Measurements from ENCODE around the gene NUP188. TPM values are rescaled to one million over a fixed set of nuclear protein-coding genes. Genes with fewer than 3 reads are reported as not detected.

Gene NUP188
- polyA plus RNA-seq, 4 donors: 35.2 to 60.5 (median 47.4) TPM

DNA sequence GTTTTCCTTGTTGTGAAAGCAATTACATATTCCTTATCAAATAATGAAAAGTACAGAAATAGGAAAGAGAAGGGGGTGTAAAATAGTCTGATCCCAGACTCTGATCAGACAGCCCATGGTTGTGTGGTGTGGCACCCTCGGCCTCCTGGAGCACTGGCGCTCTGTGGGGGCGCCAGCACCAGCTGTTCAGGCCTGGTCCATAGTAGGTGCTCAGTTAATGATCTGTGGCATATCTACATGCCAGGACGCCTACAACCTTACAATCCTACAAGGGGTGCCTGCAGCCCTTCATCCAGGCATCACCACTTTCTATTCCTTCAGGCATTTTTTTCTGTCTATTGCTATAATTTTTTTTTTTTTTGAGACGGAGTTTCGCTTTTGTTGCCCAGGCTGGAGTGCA is 105.5 kb downstream of the NUP188 start:
- DNase-seq (ENCODE audit: low read depth in 4 of 4, low spot score in 2 of 4): no peak

GRCh38 chr9:129054163-129054851 is 106.8 kb downstream of the NUP188 start:
- DNase-seq (ENCODE audit: low read depth in 4 of 4, low spot score in 2 of 4): no peak

Other genes starting within 250 kb of the NUP188 start
- gene PKN3, start 245.2 kb upstream of the NUP188 start, polyA plus RNA-seq (ENCODE audit: insufficient read length in 4 of 4): 10 to 100 TPM in 3 of 4 donors, 1 to 10 TPM in 1; 6.9 to 15.6 (median 12.5) TPM
- 10 to 100 TPM; 15.6 to 26.2 (median 20.7) TPM for gene ZDHHC12, start 223.6 kb upstream of the NUP188 start, polyA plus RNA-seq (ENCODE audit: insufficient read length in 4 of 4)
- 10 to 100 TPM; 33.5 to 43.9 (median 37.0) TPM for gene ZER1, start 175.8 kb upstream of the NUP188 start, polyA plus RNA-seq (ENCODE audit: insufficient read length in 4 of 4)
- 10 to 100 TPM; 35.4 to 41.7 (median 37.4) TPM for gene TBC1D13, start 160.4 kb upstream of the NUP188 start, polyA plus RNA-seq (ENCODE audit: insufficient read length in 4 of 4)
- 10 to 100 TPM in 2 of 4 donors, 1 to 10 TPM in 2; 6.8 to 16.4 (median 12.6) TPM for gene ENDOG, start 129.2 kb upstream of the NUP188 start, polyA plus RNA-seq (ENCODE audit: insufficient read length in 4 of 4)
- gene SPOUT1, start 117.9 kb upstream of the NUP188 start, polyA plus RNA-seq (ENCODE audit: insufficient read length in 4 of 4): 10 to 100 TPM; 31.8 to 52.4 (median 40.3) TPM
- 10 to 100 TPM; 17.0 to 31.0 (median 25.5) TPM for gene KYAT1, start 65.7 kb upstream of the NUP188 start, polyA plus RNA-seq (ENCODE audit: insufficient read length in 4 of 4)
- 10 to 100 TPM; 26.8 to 34.8 (median 30.8) TPM for gene LRRC8A, start 65.6 kb upstream of the NUP188 start, polyA plus RNA-seq (ENCODE audit: insufficient read length in 4 of 4)
- 10 to 100 TPM; 55.6 to 69.5 (median 62.4) TPM for gene PHYHD1, start 26.7 kb upstream of the NUP188 start, polyA plus RNA-seq (ENCODE audit: insufficient read length in 4 of 4)
- gene DOLK, start 96 bp upstream of the NUP188 start, polyA plus RNA-seq (ENCODE audit: insufficient read length in 4 of 4): 10 to 100 TPM; 14.4 to 20.0 (median 16.8) TPM
- 100 to 1,000 TPM; 102 to 194 (median 137) TPM for gene SH3GLB2, start 80.6 kb downstream of the NUP188 start, polyA plus RNA-seq (ENCODE audit: insufficient read length in 4 of 4)
- gene MIGA2, start 88.9 kb downstream of the NUP188 start, polyA plus RNA-seq (ENCODE audit: insufficient read length in 4 of 4): 10 to 100 TPM; 14.7 to 32.1 (median 24.2) TPM
- 10 to 100 TPM; 19.1 to 25.4 (median 21.9) TPM for gene DOLPP1, start 133.4 kb downstream of the NUP188 start, polyA plus RNA-seq (ENCODE audit: insufficient read length in 4 of 4)
- gene CRAT, start 163.1 kb downstream of the NUP188 start, polyA plus RNA-seq (ENCODE audit: insufficient read length in 4 of 4): 10 to 100 TPM; 37.4 to 48.2 (median 43.3) TPM
- gene PTPA, start 163.7 kb downstream of the NUP188 start, polyA plus RNA-seq (ENCODE audit: insufficient read length in 4 of 4): 100 to 1,000 TPM; 112 to 138 (median 123) TPM
- 10 to 100 TPM in 3 of 4 donors, 1 to 10 TPM in 1; 9.7 to 20.7 (median 13.6) TPM for gene IER5L, start 230.6 kb downstream of the NUP188 start, polyA plus RNA-seq (ENCODE audit: insufficient read length in 4 of 4)

Measured in left renal cortex interstitium (tissue), 4 donors.